ENCODE data around the gene SLC9A3.

GRCh38 chr5:518721-519120 lies 5.5 kb downstream of the SLC9A3 start:
- no peak for TF ChIP-seq CTCF (IDR thresholded peaks at IDR 0.05)
- no peak for TF ChIP-seq ZFX (IDR thresholded peaks at IDR 0.05; ENCODE audit: borderline replicate concordance)

Measured in 22Rv1 (cell line).